Fibroblast of peridontal ligament (primary cell): ENCODE measurements around the gene FERMT3.

Experiments
- DNase-seq: peaks from one replicate; pipeline ENCODE4 v3.0.0-alpha.2; 2010; ENCODE audit errors: extremely low read depth

The FERMT3 gene

GRCh38 chr11:64186492-64187165 lies 19.9 kb upstream of the FERMT3 start:
- peak; percentile 15 for DNase-seq

- no peak for DNase-seq
Observed at GRCh38 chr11:64192434-64192833, 14.1 kb upstream of the FERMT3 start.

DNA sequence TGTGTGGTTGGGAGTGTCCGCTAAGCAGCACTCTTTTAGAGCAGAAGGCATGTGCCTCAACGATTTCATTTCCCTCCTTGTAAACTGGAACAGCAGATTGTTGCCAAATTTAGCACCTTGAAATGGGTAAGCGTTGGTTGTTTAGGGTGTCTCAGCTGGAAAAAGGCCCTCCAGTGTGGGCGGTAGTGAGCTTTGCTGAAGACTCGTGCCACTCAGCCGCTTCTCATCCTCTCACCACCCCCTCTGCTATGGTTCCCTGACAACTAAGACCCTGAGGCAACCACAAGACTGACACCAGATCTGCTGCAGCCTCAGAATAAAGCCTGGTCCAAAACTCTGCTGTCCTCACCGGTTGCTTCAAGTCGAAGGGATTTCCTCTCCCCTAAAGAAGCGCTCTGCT lies 9.9 kb upstream of the FERMT3 start:
- DNase-seq: no peak

DNA sequence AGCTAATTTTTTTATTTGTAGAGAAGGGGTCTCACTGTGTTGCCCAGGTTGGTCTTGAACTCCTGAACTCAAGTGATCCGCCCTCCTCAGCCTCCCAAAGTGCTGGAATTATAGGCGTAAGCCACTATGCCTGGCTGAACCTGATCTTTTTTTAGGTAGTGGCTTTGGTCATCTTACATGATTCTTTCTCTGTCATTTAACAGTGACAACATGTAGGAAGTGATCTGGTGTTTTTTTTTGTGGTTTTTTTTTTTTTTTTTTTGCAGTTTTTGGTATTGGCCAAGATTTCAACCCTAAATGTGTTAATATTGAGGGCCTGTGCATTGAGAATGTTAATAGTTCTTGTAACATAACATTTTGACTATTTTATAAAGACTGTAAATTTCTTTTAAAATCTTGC lies 8.0 kb upstream of the FERMT3 start:
- DNase-seq: no peak

- DNase-seq: no peak
Observed at GRCh38 chr11:64201543-64201942, 5.0 kb upstream of the FERMT3 start.

- no peak for DNase-seq
Observed at GRCh38 chr11:64202992-64203391, 3.5 kb upstream of the FERMT3 start.

DNA sequence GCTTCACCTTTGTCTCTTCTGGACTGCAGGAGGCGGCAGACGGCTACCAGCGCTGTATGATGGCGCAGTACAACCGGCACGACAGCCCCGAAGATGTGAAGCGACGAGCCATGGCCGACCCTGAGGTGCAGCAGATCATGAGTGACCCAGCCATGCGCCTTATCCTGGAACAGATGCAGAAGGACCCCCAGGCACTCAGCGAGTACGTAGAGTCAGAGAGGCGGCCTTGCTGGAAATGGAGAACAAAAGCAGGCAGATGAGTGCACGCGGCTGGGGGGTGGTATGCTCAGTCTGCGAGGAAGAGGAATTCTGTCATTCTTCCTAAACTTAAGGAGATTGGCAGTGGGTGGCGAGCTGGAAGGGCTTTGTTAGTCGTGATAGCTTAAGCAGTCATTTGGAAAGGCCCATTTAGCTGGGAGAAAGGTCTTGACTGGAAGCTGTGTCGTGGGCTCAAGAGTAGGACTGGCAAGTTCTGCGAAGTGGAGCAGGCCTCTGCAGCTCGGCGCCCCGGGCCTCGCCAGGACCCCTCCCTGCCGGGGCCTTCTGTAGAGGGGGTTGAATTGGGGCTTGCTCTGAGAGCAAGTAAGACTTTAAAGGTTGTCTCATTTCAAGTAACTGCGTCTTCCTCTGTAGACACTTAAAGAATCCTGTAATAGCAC lies 3.0 kb upstream of the FERMT3 start:
- DNase-seq: no peak

DNA sequence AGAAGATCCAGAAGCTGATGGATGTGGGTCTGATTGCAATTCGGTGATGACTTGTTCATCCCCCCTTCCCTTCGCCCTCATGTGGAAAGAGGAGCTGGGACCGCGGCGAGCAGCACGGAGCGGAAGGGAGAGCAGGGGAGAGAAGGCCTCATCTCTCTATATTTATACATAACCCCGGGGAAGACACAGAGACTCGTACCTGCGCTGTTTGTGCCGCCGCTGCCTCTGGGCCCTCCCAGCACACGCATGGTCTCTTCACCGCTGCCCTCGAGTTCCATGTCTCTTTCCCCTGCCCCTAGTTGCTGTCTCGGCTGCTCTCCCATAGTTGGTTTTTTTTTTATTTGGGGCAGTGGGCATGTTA lies 2.5 kb upstream of the FERMT3 start:
- no peak for DNase-seq

DNA sequence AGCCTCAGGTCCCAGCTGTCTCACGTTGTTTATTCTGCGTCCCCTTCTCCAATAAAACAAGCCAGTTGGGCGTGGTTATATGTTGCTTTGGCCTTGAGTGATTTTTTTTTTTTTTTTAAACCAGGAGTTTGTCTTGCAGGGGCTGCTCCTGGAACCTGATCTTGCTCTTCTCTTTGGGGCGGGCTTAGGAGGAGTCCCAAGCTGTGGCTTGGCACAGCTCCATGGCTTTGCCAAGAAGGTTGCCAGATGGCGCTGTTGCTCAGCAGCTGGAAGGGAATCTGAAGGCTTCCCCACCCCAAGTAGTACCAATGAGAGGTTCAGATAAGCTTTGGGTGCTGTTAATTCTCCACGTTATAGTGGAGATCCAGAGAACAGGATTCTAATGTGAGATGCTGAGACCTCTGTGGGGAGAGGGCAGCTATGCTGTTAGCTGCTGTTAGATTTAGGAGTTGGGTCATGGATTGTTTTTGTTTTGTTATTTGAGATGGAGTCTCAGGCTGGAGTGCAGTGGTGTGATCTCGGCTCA lies 2.0 kb upstream of the FERMT3 start:
- peak; percentile 97 for DNase-seq

GRCh38 chr11:64207256-64208085 lies 950 bp downstream of the FERMT3 start:
- peak; percentile 49 for DNase-seq

DNA sequence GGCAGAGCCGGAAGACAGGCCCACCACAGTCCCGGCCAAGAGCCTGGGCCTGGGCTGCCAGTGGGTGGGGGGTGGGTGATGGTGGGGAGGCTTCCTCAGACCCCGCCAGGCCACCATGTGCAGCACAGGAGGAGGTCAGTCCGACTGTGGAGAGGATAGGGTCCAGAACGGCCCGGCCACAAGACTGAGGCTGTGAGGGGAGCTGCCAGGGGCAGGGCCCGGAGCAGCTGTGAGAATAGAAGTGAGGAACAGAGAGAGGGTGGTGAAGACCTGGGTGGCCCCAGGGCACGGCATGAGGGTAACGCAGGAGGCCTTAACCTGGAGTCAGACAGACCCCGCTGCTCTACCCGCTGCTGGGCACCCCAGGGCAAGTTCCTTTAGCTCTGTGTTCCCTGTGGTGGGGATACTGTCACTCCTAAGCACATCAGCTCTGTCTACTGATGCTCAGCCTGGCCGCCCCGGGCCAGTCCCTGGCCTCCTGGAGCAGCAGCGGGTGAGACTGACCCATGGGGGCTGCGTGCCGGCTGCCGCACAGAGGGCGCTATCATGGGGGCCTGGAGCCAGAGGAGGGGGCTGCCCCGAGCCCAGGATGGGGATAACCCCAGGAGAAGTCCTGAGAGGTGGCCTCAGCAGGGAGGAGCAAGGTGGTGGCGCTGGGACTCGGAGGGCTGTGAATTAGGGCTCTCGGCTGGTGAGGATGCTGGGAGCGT lies 1.7 kb downstream of the FERMT3 start:
- no peak for DNase-seq

GRCh38 chr11:64208796-64209562 lies 2.5 kb downstream of the FERMT3 start:
- no peak for DNase-seq

DNA sequence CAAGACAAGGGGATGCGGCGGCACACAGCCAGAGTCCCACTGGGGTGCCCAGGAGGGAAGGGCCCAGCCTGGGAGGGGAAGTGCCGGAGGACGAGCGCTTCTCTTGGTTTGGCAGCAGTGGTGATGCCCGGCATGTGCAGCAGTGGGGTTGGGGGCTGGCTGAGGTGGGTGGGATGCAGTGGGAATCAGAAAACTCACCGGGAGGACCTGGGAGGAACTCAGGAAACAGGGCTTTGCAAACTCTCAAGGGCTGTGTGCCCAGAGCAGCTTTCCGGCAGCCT lies 3.0 kb downstream of the FERMT3 start:
- no peak for DNase-seq

DNA sequence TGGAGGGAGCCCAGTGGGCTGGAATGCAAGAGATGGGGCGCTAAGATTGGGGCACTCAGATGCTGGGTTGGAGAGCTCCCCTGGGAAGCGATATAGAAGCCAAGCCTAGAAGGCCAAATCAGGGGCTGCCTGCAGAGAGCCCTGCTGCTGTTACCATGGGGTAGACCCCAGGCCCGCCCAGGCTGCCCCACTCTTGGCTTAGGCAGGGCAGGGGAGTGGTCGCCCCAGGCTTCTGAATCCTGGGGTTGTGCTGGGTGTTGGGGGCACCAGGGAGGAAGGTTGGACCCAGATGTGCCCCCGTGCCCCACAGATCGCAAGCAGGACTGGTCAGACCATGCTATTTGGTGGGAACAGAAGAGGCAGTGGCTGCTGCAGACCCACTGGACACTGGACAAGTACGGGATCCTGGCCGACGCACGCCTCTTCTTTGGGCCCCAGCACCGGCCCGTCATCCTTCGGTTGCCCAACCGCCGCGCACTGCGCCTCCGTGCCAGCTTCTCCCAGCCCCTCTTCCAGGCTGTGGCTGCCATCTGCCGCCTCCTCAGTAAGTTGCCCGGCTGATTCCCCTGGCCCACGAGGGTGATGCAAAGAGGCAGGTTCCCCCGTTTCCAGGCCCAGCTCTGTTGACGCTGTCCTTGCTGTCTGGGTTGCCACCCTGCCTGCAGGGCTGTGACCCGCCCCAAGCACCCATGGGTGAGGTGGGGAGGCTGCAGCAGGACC lies 3.9 kb downstream of the FERMT3 start:
- no peak for DNase-seq

GRCh38 chr11:64211181-64211872 lies 4.8 kb downstream of the FERMT3 start:
- DNase-seq: no peak

DNA sequence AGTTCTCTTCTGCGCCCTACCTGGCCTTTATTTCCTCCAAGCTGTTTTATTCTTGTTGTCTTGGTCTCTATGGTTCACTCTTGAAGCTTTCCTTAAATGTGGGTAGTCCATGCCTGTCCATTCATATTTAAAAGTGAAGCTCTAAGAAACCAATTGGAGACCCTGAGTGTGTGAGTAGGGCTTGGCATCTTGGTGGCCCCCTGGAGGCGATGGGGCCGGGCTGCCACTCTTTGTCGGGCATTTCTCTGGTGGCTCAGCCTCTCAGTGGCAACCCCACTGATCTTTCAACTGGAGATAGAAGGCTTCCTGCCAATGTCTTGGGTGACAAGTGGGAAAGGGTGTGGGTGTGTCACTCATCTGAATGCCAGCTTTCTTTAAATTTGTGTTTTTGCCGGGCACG lies 10.4 kb downstream of the FERMT3 start:
- no peak for DNase-seq

DNA sequence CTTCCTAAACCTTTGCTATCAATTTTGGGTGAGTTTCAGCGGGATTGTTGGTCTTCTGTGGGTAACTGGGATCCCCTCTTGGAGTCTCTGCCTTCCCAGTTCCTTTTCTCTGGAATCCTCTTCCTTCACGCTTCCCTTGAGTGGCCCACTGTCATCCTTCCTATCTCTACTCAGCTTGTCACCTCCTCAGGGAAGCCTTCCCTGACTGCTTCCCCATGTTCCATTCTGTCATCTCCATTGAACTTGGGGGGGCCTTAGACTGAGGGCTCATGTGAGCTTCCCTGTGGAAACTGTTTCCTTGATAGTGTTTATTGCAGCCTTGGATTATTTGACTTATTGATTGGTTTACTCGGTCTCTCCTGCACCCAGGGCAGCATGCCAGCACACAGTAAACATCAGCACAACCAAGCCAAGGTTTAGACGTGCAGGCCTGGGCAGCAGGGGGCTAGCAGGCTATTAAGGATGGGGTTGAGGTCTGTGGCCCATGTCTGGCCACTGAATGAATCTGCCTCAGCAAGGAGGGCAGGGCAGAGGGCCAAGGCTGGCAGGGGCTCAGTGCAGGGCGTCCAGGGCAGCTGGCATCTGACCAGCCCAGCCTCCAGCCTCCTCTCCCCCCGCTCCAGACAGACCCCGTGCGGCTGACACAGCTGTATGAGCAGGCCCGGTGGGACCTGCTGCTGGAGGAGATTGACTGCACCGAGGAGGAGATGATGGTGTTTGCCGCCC lies 12.3 kb downstream of the FERMT3 start:
- DNase-seq: no peak

DNA sequence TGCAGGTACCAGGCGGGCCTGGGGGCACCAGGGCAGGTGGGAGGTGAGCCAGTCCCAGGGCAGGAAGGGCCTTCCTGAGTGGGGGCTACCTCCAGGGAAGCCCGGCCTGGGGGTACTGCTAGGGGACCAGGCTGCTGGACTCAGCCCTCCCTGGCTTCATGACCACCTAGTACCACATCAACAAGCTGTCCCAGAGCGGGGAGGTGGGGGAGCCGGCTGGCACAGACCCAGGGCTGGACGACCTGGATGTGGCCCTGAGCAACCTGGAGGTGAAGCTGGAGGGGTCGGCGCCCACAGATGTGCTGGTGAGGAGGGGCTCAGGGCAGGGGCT lies 12.8 kb downstream of the FERMT3 start:
- DNase-seq: no peak

- no peak for DNase-seq
Observed at GRCh38 chr11:64219755-64220154, 13.2 kb downstream of the FERMT3 start.

- no peak for DNase-seq
Observed at GRCh38 chr11:64220271-64220670, 13.8 kb downstream of the FERMT3 start.
